Upper lobe of left lung (tissue), 4 donors: Measurements from ENCODE around the gene FAM107A.
"Not testable (repeated sequence)": the region's sequence is repeated elsewhere in the genome, so short reads cannot be mapped to it uniquely, and the experiment has no call there.

Experiments used
- CTCF ChIP-seq, 6 experiments: fragments of 450-650 bp in 4 of 6; fragments of 200-600 bp in 2 of 6; sonication (generic) in 2 of 6; IDR thresholded peaks; one replicate each; pipeline ENCODE4 v1.5.1; 2016 to 2019; ENCODE audit warnings: antibody characterized with exemption in 6 of 6
- POLR2A ChIP-seq, 4 donors: fragments of 450-650 bp; IDR thresholded peaks; one replicate each; pipeline ENCODE4 v1.5.1; 2016 to 2017; ENCODE audit warnings: antibody characterized with exemption in 4 of 4, mild to moderate bottlenecking in 2 of 4
- POLR2AphosphoS5 ChIP-seq, 2 donors: sonication (generic); formaldehyde crosslinking; IDR thresholded peaks; one replicate each; pipeline ENCODE4 v1.5.1; 2017; ENCODE audit warnings: antibody characterized with exemption in 2 of 2

- not testable (repeated sequence) for TF ChIP-seq POLR2A, CTCF, POLR2AphosphoS5 (IDR thresholded peaks at IDR 0.05)
Observed at GRCh38 chr3:58527440-58527839, 49.8 kb downstream of the FAM107A start.
